Measurements from ENCODE around the gene ECSCR. TPM values are rescaled to one million over a fixed set of nuclear protein-coding genes. Genes with fewer than 3 reads are reported as not detected.

The ECSCR gene
- total and polyA plus RNA-seq, 2 donors (not counting 1 experiment from before 2014, with no cell fraction given), result not detected

DNA sequence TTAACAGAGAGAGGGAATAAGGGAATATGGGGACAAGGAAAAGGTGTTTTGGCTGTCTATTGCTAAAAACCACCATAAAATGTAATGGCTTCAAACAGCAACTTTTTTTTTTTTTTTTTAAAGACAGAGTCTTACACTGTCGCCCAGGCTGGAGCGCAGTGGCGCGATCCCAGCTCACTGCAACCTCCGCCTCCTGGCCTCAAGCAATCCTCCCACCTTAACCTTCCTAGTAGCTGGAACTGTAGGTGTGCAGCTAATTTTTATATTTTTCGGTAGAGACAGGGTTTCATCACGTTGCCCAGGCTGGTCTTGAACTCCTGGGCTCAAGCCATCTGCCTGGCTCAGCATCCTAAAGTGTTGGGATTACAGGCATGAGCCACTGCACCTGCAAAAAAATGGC lies 54.4 kb downstream of the ECSCR start:
- intact Hi-C loops (cut with micrococcal nuclease), result loop anchor here (5.0 to 10.0 kb wide), 4 partner anchors 109 to 943 kb away; partner anchors contain the start of gene EGR1
- POLR2A ChIA-PET, result interaction anchor here (0.7 to 1.6 kb wide), 2 partner anchors 15 to 114 kb away, joined by 3 read pairs; no protein-coding TSS in a partner anchor
- Histone ChIP-seq H2AFZ (ENCODE audit: insufficient read depth, low read depth, low read length, poor library complexity, severe bottlenecking) (no peak overlapping the region), H3K9ac (ENCODE audit: low read length) (no peak overlapping the region), H3K27me3 (replicated peaks in 1 of 4; ENCODE audit: control extremely low read depth in 1 of 4, control insufficient read depth in 3 of 4, insufficient read depth in 4 of 4, low read length in 3 of 4) (no peaks in the 10 kb centered on the region), H3K4me3 (ENCODE audit: control extremely low read depth in 1 of 5, extremely low read depth in 1 of 5, insufficient read depth in 1 of 5, low read depth in 2 of 5, low read length in 4 of 5) (no peak overlapping the region), H3K4me2 (replicated peaks; ENCODE audit: low read depth, low read length, poor library complexity, severe bottlenecking) (peak overlapping the region; percentile 60), H3K9me3 (ENCODE audit: control extremely low read depth in 1 of 3, control insufficient read depth in 2 of 3, insufficient read depth in 1 of 3, low read length in 2 of 3) (no peaks in the 10 kb centered on the region), H3K4me1 (ENCODE audit: control insufficient read depth in 2 of 2, insufficient read depth in 2 of 2, low read length in 2 of 2) (peaks cover 31 to 35% of the 10 kb centered on the region in 2 donors), H3K79me2 (ENCODE audit: control insufficient read depth, insufficient read depth, low read length) (peaks cover 8% of the 10 kb centered on the region), H3K36me3 (replicated peaks in 1 of 2; ENCODE audit: control extremely low read depth in 1 of 2, control insufficient read depth in 1 of 2, extremely low read depth in 1 of 2, insufficient read depth in 2 of 2, low read length in 1 of 2) (no peaks in the 10 kb centered on the region), H4K20me1 (ENCODE audit: control insufficient read depth, insufficient read depth, low read length, poor library complexity, severe bottlenecking) (no peaks in the 10 kb centered on the region), H3K27ac (ENCODE audit: low read length in 2 of 2) (peak overlapping the region; percentile 50 to 78)
- TF ChIP-seq CTCF (IDR thresholded peaks at IDR 0.05) (no peak), EZH2 (IDR thresholded peaks at IDR 0.05; ENCODE audit: borderline replicate concordance, insufficient read depth, low read depth, low read length, poor library complexity, severe bottlenecking) (no peak)
- Mint-ChIP-seq H3K4me3 (peak overlapping the region; percentile 1), H3K9me3 (ENCODE audit: insufficient read depth) (no peaks in the 10 kb centered on the region), H3K4me1 (peaks cover 36% of the 10 kb centered on the region), H3K27me3 (no peaks in the 10 kb centered on the region), H3K27ac (peak overlapping the region; percentile 64)
- no peak for DNase-seq
- CTCF ChIA-PET, result interaction anchor here (0.7 to 7.3 kb wide), 4 partner anchors 13 to 109 kb away, joined by 3 to 43 read pairs (median 4); no protein-coding TSS in a partner anchor
- WGBS (ENCODE audit: insufficient coverage), result 100% methylated on average over 2 of the region's 7 CpGs
- no peak for ATAC-seq (ENCODE audit: low read depth)

- no peak for TF ChIP-seq EZH2 (IDR thresholded peaks at IDR 0.05; ENCODE audit: borderline replicate concordance, insufficient read depth, low read depth, low read length, poor library complexity, severe bottlenecking)
- no peak for TF ChIP-seq CTCF (IDR thresholded peaks at IDR 0.05)
- Histone ChIP-seq H3K4me3 (ENCODE audit: control extremely low read depth in 1 of 5, extremely low read depth in 1 of 5, insufficient read depth in 1 of 5, low read depth in 2 of 5, low read length in 4 of 5) (no peak overlapping the region), H3K36me3 (replicated peaks in 1 of 2; ENCODE audit: control extremely low read depth in 1 of 2, control insufficient read depth in 1 of 2, extremely low read depth in 1 of 2, insufficient read depth in 2 of 2, low read length in 1 of 2) (no peaks in the 10 kb centered on the region), H3K79me2 (ENCODE audit: control insufficient read depth, insufficient read depth, low read length) (peaks cover 8% of the 10 kb centered on the region), H3K4me1 (ENCODE audit: control insufficient read depth in 2 of 2, insufficient read depth in 2 of 2, low read length in 2 of 2) (peaks cover 33 to 41% of the 10 kb centered on the region in 2 donors), H3K27me3 (replicated peaks in 1 of 4; ENCODE audit: control extremely low read depth in 1 of 4, control insufficient read depth in 3 of 4, insufficient read depth in 4 of 4, low read length in 3 of 4) (no peaks in the 10 kb centered on the region), H2AFZ (ENCODE audit: insufficient read depth, low read depth, low read length, poor library complexity, severe bottlenecking) (no peak overlapping the region), H3K9me3 (ENCODE audit: control extremely low read depth in 1 of 3, control insufficient read depth in 2 of 3, insufficient read depth in 1 of 3, low read length in 2 of 3) (no peaks in the 10 kb centered on the region), H3K4me2 (replicated peaks; ENCODE audit: low read depth, low read length, poor library complexity, severe bottlenecking) (peak overlapping the region; percentile 60), H4K20me1 (ENCODE audit: control insufficient read depth, insufficient read depth, low read length, poor library complexity, severe bottlenecking) (no peaks in the 10 kb centered on the region), H3K27ac (ENCODE audit: low read length in 2 of 2) (peak overlapping the region; percentile 50 to 78), H3K9ac (ENCODE audit: low read length) (peak overlapping the region; percentile 26)
- Mint-ChIP-seq H3K4me3 (peak overlapping the region; percentile 1), H3K27me3 (no peaks in the 10 kb centered on the region), H3K9me3 (ENCODE audit: insufficient read depth) (no peaks in the 10 kb centered on the region), H3K4me1 (peaks cover 43% of the 10 kb centered on the region), H3K27ac (peak overlapping the region; percentile 64)
- peak; percentile 38 for ATAC-seq (ENCODE audit: low read depth)
- CTCF ChIA-PET, result interaction anchor here (0.6 to 7.3 kb wide), 6 partner anchors 10 to 110 kb away, joined by 3 to 43 read pairs (median 4); partner anchors contain the start of gene PAIP2
- POLR2A ChIA-PET, result interaction anchor here (1.0 to 1.6 kb wide), 2 partner anchors 14 to 31 kb away, joined by 3 to 6 read pairs; partner anchors contain the start of gene DNAJC18
- DNase-seq, result peak; percentile 80
- intact Hi-C loops (cut with micrococcal nuclease), result loop anchor here (5.0 to 10.0 kb wide), 4 partner anchors 110 to 943 kb away; partner anchors contain the start of gene EGR1
These were observed 55.0 kb downstream of the ECSCR start for GRCh38 chr5:139407517-139407916.

Data from B cell (primary cell).